ENCODE results near the gene SPTLC1. TPM values are rescaled to one million over a fixed set of nuclear protein-coding genes. Genes with fewer than 3 reads are reported as not detected.

SPTLC1 gene
- total and polyA plus RNA-seq, 10 of the 15 experiments (the other 5 are each of a cell fraction or from before 2014, with no cell fraction given): 38.0 to 68.7 (median 52.8) TPM

- intact Hi-C loops (cut with micrococcal nuclease; ENCODE audit: unreplicated experiment) (no loop called here), in situ Hi-C loops (cut with MboI) (no loop called here)
- SMC1A ChIA-PET (ENCODE audit: uncharacterized antibody, unreplicated experiment): no interaction called here
- no peak for DNase-seq (ENCODE audit: low read depth, low spot score)
- no peaks in the 10 kb centered on the region for H4K20me1 ChIP-seq (ENCODE audit: control insufficient read depth, insufficient read depth)
- TF ChIP-seq POLR2A (IDR thresholded peaks at IDR 0.05; ENCODE audit: low read depth, low read length): no peak
- TF ChIP-seq RUNX3 (IDR thresholded peaks at IDR 0.05; ENCODE audit: low read length): no peak
- TF ChIP-seq STAT1 (conservative IDR thresholded peaks at IDR 0.05): no peak
- TF ChIP-seq PBX3 (IDR thresholded peaks at IDR 0.05; ENCODE audit: insufficient replicate concordance, low read depth, low read length): no peak
- TF ChIP-seq NRF1 (conservative IDR thresholded peaks at IDR 0.05; ENCODE audit: low read depth, low read length): no peak
- no peak for TF ChIP-seq DPF2 (IDR thresholded peaks at IDR 0.05)
- no peak for TF ChIP-seq LARP7 (IDR thresholded peaks at IDR 0.05)
- TF ChIP-seq BCLAF1 (IDR thresholded peaks at IDR 0.05): no peak
- TF ChIP-seq TBL1XR1 (IDR thresholded peaks at IDR 0.05; ENCODE audit: low read depth, low read length): no peak
- no peak for TF ChIP-seq ATF7 (IDR thresholded peaks at IDR 0.05; ENCODE audit: low read depth)
- no peak for TF ChIP-seq POU2F2 (IDR thresholded peaks at IDR 0.05; ENCODE audit: borderline replicate concordance, low read depth, low read length)
- no peak for TF ChIP-seq NBN (IDR thresholded peaks at IDR 0.05)
- TF ChIP-seq BRCA1 (IDR thresholded peaks at IDR 0.05; ENCODE audit: low read depth, low read length): no peak
- no peak for FAIRE-seq
- H3K9me3 ChIP-seq (replicated peaks; ENCODE audit: control insufficient read depth, insufficient read depth, low read length): no peaks in the 10 kb centered on the region
- RAD21 ChIA-PET (ENCODE audit: unreplicated experiment): no interaction called here
- no TSS peak for BruUV-seq (replicated peaks)
- no peak overlapping the region for H3K9ac ChIP-seq (ENCODE audit: control insufficient read depth, insufficient read depth, low read length)
- H2AFZ ChIP-seq (ENCODE audit: control insufficient read depth, low read depth, low read length): no peak overlapping the region
- no peak overlapping the region for H3K27ac ChIP-seq (ENCODE audit: control insufficient read depth, insufficient read depth)
- H3K4me2 ChIP-seq (ENCODE audit: control insufficient read depth, insufficient read depth): no peak overlapping the region
- CTCF ChIA-PET: no interaction called here
- 0% methylated on average over 1 of the region's 1 CpG for WGBS (ENCODE audit: insufficient coverage, insufficient replicate concordance, low lambda C conversion rate, missing lambda C conversion rate)
- no peaks in the 10 kb centered on the region for H3K79me2 ChIP-seq (ENCODE audit: control insufficient read depth, insufficient read depth, low read length)
- POLR2A ChIA-PET: no interaction called here
- H3K4me3 ChIP-seq: no peak overlapping the region
- no peaks in the 10 kb centered on the region for H3K4me1 ChIP-seq (ENCODE audit: control insufficient read depth, insufficient read depth, low read length)
- no peaks in the 10 kb centered on the region for H3K36me3 ChIP-seq (ENCODE audit: control insufficient read depth in 2 of 2, insufficient read depth in 2 of 2, low read length in 1 of 2)
- H3K27me3 ChIP-seq (replicated peaks in 1 of 2; ENCODE audit: control insufficient read depth in 2 of 2, insufficient read depth in 2 of 2, low read length in 1 of 2): no peaks in the 10 kb centered on the region
- no peak for ATAC-seq
These were observed 6.1 kb upstream of the SPTLC1 start for GRCh38 chr9:92121265-92121664.

All from GM12878 (cell line).